Measurements from ENCODE around the gene SEMA6A.

- TF ChIP-seq CTCF (conservative IDR thresholded peaks at IDR 0.05; ENCODE audit: low read depth, low read length): no peak
- TF ChIP-seq EZH2 (IDR thresholded peaks at IDR 0.05; ENCODE audit: low read length, unreplicated experiment): no peak
Measured at GRCh38 chr5:116464144-116464708, 110.4 kb downstream of the SEMA6A start.

Measured in PC-3 (cell line).